Endothelial cell of umbilical vein (primary cell): ENCODE results near the gene LNPK.
"Not testable (repeated sequence)": the region's sequence is repeated elsewhere in the genome, so short reads cannot be mapped to it uniquely, and the experiment has no call there.

Experiments
- EZH2 ChIP-seq: IDR thresholded peaks from 2 replicates; pipeline ENCODE4 v1.6.1; 2012; ENCODE audit warnings: borderline replicate concordance, low read depth, mild to moderate bottlenecking, moderate library complexity, low read length, inconsistent platforms; ENCODE audit not compliant: severe bottlenecking
- JUN ChIP-seq: IDR thresholded peaks from 2 replicates; pipeline ENCODE4 v1.6.1; 2011; ENCODE audit warnings: borderline replicate concordance, low read depth; ENCODE audit not compliant: insufficient read length, insufficient read depth
- POLR2A ChIP-seq: IDR thresholded peaks from 2 replicates; pipeline ENCODE4 v1.6.1; 2012; ENCODE audit warnings: low read depth, mild to moderate bottlenecking, control low read depth, low read length
- POLR2AphosphoS5 ChIP-seq: IDR thresholded peaks from 2 replicates; pipeline ENCODE4 v1.6.1; 2012; ENCODE audit warnings: low read depth, mild to moderate bottlenecking, control low read depth, low read length, moderate library complexity; ENCODE audit not compliant: insufficient read depth
- TF ChIP-seq, protein P1 (sequence below), 2 donors: IDR thresholded peaks; 1 replicate in 1 of 2; 2 replicates in 1 of 2; pipeline ENCODE4 v1.5.1; 2011; ENCODE audit warnings: low read length in 2 of 2, mild to moderate bottlenecking in 2 of 2, moderate library complexity in 2 of 2, control low read depth in 1 of 2, inconsistent platforms in 1 of 2, low read depth in 1 of 2; ENCODE audit not compliant: insufficient read depth in 1 of 2; ENCODE audit errors: extremely low read depth in 1 of 2

GRCh38 chr2:175987126-175987525 is 14.9 kb downstream of the LNPK start:
- TF ChIP-seq, protein P1, sequence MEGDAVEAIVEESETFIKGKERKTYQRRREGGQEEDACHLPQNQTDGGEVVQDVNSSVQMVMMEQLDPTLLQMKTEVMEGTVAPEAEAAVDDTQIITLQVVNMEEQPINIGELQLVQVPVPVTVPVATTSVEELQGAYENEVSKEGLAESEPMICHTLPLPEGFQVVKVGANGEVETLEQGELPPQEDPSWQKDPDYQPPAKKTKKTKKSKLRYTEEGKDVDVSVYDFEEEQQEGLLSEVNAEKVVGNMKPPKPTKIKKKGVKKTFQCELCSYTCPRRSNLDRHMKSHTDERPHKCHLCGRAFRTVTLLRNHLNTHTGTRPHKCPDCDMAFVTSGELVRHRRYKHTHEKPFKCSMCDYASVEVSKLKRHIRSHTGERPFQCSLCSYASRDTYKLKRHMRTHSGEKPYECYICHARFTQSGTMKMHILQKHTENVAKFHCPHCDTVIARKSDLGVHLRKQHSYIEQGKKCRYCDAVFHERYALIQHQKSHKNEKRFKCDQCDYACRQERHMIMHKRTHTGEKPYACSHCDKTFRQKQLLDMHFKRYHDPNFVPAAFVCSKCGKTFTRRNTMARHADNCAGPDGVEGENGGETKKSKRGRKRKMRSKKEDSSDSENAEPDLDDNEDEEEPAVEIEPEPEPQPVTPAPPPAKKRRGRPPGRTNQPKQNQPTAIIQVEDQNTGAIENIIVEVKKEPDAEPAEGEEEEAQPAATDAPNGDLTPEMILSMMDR (IDR thresholded peaks at IDR 0.05; ENCODE audit: extremely low read depth in 1 of 2, insufficient read depth in 1 of 2, low read depth in 1 of 2, low read length in 2 of 2), result not testable (repeated sequence)
- not testable (repeated sequence) for TF ChIP-seq POLR2AphosphoS5, POLR2A, EZH2, JUN
